Parietal lobe (tissue), 1 donor: ENCODE data around the gene FOXL2NB. TPM values are rescaled to one million over a fixed set of nuclear protein-coding genes. Genes with fewer than 3 reads are reported as not detected.

Experiments used
- total RNA-seq: library from RNA; depleted of rRNA; stranded (reverse); fragments of >200 nt; gene quantifications from one replicate; pipeline ENCODE4 v1.2.3, GENCODE V29; 2014

The FOXL2NB gene
- 0.94 TPM for total RNA-seq

DNA sequence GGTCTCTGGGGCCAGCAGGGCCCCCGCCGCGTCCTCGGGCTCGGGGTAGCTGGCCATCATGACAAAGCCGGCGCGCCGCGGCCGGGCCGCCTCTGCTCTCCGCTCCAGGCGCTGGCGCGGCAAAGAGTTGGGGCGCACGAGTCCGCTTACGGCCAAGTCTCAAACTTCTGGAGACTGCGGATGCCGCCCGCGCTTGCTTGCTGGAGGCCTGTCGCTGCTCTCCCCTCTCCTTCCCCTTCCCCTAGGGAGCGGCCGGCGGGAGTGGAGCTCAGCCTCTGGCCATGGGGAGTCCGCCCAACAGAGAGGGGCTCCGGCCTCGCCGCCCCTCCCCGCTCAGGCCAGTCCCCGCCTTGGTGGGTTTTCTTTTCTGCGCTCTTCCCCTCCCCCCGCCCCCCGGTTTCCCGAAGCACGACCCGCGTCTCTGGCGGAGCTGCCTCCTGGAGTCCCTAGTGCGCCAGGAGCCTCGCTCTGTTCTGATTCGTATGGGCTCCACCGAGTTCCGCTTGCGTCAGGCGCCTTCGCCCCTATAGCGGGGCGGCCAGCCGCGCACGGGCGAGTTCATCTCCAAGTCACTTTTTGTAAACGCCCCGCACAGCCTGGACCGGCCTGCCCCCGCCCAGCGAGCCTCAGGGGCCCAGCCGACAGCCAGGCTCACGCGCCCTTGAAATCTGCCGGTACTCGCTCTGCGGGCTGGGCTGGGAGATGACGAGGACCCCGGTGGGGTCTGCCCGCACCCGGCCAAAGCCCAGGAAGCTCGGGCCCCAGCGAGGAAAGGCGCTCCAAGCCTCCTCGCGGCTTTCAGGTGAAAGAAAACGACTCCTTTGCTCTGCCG lies at the start of gene FOXL2NB, which contains the start of gene FOXL2:
Gene FOXL2NB, plus strand, starts transcription at position 555 of the 832 bp plus-strand sequence. Its CDS starts 148 bp downstream, at position 703.
Gene FOXL2, minus strand, starts transcription at position 475 of the 832 bp plus-strand sequence. Its CDS starts 415 bp downstream, at position 60.

Other genes starting within 250 kb of the FOXL2NB start
- 36.3 TPM for gene PIK3CB, start 112.3 kb upstream of the FOXL2NB start, total RNA-seq
- 0.31 TPM for gene FOXL2, start 80 bp upstream of the FOXL2NB start, total RNA-seq
- not detected for gene PRR23A, start 59.1 kb downstream of the FOXL2NB start, total RNA-seq
- not detected for gene PRR23B, start 73.7 kb downstream of the FOXL2NB start, total RNA-seq
- gene PRR23C, start 97.7 kb downstream of the FOXL2NB start, total RNA-seq: not detected